Measurements from ENCODE around the gene PRKCA. TPM values are rescaled to one million over a fixed set of nuclear protein-coding genes. Genes with fewer than 3 reads are reported as not detected.

The PRKCA gene
- total and polyA plus RNA-seq, 10 of the 15 experiments (the other 5 are each of a cell fraction or from before 2014, with no cell fraction given) = 0.11 to 14.6 (median 0.72) TPM

DNA sequence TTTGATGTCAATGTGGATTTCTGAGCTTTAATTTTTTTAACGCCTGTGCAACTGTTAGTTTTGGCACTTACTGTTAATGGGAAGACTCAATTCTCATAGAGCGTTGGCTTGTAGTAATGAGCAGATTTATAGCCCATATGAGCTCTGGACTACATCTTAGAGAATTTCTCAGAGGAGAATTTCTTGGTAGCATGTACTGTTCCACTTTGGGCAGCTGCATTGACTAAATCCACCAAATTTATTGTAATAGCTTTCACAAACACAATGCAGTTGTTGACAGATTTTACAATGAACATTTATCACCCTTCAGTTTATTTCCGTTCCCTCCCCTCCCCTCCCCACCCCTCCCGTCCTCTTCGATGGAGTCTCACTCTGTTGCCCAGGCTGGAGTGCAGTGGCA lies 193.9 kb downstream of the PRKCA start:
- no peak overlapping the region for H3K4me2 ChIP-seq (ENCODE audit: control insufficient read depth, insufficient read depth)
- H2AFZ ChIP-seq (ENCODE audit: control insufficient read depth, low read depth, low read length) = no peak overlapping the region
- FAIRE-seq = no peak
- ChIA-PET POLR2A (no interaction called here), CTCF (interaction anchor here (1.2 to 1.8 kb wide), 2 partner anchors 11 to 20 kb away, joined by 3 read pairs; no protein-coding TSS in a partner anchor), RAD21 (ENCODE audit: unreplicated experiment) (no interaction called here), SMC1A (ENCODE audit: uncharacterized antibody, unreplicated experiment) (no interaction called here)
- no peak for ATAC-seq
- H3K9ac ChIP-seq (ENCODE audit: control insufficient read depth, insufficient read depth, low read length) = no peak overlapping the region
- no peak overlapping the region for H3K4me3 ChIP-seq
- H4K20me1 ChIP-seq (ENCODE audit: control insufficient read depth, insufficient read depth) = no peaks in the 10 kb centered on the region
- TF ChIP-seq ZNF207 (IDR thresholded peaks at IDR 0.05; ENCODE audit: borderline replicate concordance) (no peak), FOXK2 (IDR thresholded peaks at IDR 0.05) (no peak), RAD51 (IDR thresholded peaks at IDR 0.05) (no peak), BHLHE40 (IDR thresholded peaks at IDR 0.05; ENCODE audit: borderline replicate concordance in 1 of 2, low read depth in 2 of 2, low read length in 1 of 2) (no peak), SREBF2 (IDR thresholded peaks at IDR 0.05; ENCODE audit: low read length) (no peak), MYC (IDR thresholded peaks at IDR 0.05; ENCODE audit: insufficient read depth, insufficient read length, insufficient replicate concordance, low read length, severe bottlenecking) (no peak), HDGF (IDR thresholded peaks at IDR 0.05) (no peak), CREB1 (IDR thresholded peaks at IDR 0.05; ENCODE audit: low read depth) (no peak), STAT3 (IDR thresholded peaks at IDR 0.05; ENCODE audit: low read depth, low read length) (no peak), CBX5 (IDR thresholded peaks at IDR 0.05; ENCODE audit: low read depth) (no peak), HCFC1 (IDR thresholded peaks at IDR 0.05; ENCODE audit: low read length) (no peak), BRCA1 (IDR thresholded peaks at IDR 0.05; ENCODE audit: low read depth, low read length) (no peak), CHD4 (IDR thresholded peaks at IDR 0.05) (no peak), GABPA (IDR thresholded peaks at IDR 0.05; ENCODE audit: low read depth) (no peak), NFYA (IDR thresholded peaks at IDR 0.05; ENCODE audit: borderline replicate concordance, low read depth, low read length) (no peak)
- TF ChIP-seq, protein P1, sequence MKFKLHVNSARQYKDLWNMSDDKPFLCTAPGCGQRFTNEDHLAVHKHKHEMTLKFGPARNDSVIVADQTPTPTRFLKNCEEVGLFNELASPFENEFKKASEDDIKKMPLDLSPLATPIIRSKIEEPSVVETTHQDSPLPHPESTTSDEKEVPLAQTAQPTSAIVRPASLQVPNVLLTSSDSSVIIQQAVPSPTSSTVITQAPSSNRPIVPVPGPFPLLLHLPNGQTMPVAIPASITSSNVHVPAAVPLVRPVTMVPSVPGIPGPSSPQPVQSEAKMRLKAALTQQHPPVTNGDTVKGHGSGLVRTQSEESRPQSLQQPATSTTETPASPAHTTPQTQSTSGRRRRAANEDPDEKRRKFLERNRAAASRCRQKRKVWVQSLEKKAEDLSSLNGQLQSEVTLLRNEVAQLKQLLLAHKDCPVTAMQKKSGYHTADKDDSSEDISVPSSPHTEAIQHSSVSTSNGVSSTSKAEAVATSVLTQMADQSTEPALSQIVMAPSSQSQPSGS (IDR thresholded peaks at IDR 0.05; ENCODE audit: low read length) = no peak
- TF ChIP-seq, protein P2, sequence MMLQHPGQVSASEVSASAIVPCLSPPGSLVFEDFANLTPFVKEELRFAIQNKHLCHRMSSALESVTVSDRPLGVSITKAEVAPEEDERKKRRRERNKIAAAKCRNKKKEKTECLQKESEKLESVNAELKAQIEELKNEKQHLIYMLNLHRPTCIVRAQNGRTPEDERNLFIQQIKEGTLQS (IDR thresholded peaks at IDR 0.05; ENCODE audit: borderline replicate concordance, extremely low read depth, low read depth, low read length) = no peak
- TF ChIP-seq, protein P3, sequence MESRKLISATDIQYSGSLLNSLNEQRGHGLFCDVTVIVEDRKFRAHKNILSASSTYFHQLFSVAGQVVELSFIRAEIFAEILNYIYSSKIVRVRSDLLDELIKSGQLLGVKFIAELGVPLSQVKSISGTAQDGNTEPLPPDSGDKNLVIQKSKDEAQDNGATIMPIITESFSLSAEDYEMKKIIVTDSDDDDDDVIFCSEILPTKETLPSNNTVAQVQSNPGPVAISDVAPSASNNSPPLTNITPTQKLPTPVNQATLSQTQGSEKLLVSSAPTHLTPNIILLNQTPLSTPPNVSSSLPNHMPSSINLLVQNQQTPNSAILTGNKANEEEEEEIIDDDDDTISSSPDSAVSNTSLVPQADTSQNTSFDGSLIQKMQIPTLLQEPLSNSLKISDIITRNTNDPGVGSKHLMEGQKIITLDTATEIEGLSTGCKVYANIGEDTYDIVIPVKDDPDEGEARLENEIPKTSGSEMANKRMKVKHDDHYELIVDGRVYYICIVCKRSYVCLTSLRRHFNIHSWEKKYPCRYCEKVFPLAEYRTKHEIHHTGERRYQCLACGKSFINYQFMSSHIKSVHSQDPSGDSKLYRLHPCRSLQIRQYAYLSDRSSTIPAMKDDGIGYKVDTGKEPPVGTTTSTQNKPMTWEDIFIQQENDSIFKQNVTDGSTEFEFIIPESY (IDR thresholded peaks at IDR 0.05) = no peak
- in situ Hi-C loops (cut with MboI) = no loop called here
- WGBS (ENCODE audit: insufficient coverage, insufficient replicate concordance, low lambda C conversion rate, missing lambda C conversion rate) = 48% methylated on average over 5 of the region's 5 CpGs
- no TSS peak for BruUV-seq (replicated peaks)
- intact Hi-C loops (cut with micrococcal nuclease; ENCODE audit: unreplicated experiment) = no loop called here
- H3K4me1 ChIP-seq (ENCODE audit: control insufficient read depth, insufficient read depth, low read length) = no peaks in the 10 kb centered on the region
- H3K79me2 ChIP-seq (ENCODE audit: control insufficient read depth, insufficient read depth, low read length) = no peaks in the 10 kb centered on the region
- no peak for DNase-seq (ENCODE audit: low read depth, low spot score)
- H3K9me3 ChIP-seq (replicated peaks; ENCODE audit: control insufficient read depth, insufficient read depth, low read length) = no peaks in the 10 kb centered on the region
- no peaks in the 10 kb centered on the region for H3K36me3 ChIP-seq (ENCODE audit: control insufficient read depth in 2 of 2, insufficient read depth in 2 of 2, low read length in 1 of 2)
- no peak overlapping the region for H3K27ac ChIP-seq (ENCODE audit: control insufficient read depth, insufficient read depth)
- H3K27me3 ChIP-seq (replicated peaks in 1 of 2; ENCODE audit: control insufficient read depth in 2 of 2, insufficient read depth in 2 of 2, low read length in 1 of 2) = no peaks in the 10 kb centered on the region

All from GM12878 (cell line).